CD4-positive, alpha-beta T cell treated with Interleukin-4 for 1 hour (primary cell): Measurements from ENCODE around the gene CTNND2.

Experiments used
- DNase-seq, 2 donors: peaks; one replicate each; pipeline ENCODE4 v3.0.0-alpha.2; 2020 to 2022

The CTNND2 gene

GRCh38 chr5:11511878-11512277 is 392.4 kb downstream of the CTNND2 start:
- no peak for DNase-seq

- no peak for DNase-seq
Measured at GRCh38 chr5:11510889-11511288, 393.4 kb downstream of the CTNND2 start.

- DNase-seq, result no peak
Measured at GRCh38 chr5:11509793-11510192, 394.5 kb downstream of the CTNND2 start.

GRCh38 chr5:11507156-11507910 is 396.9 kb downstream of the CTNND2 start:
- no peak for DNase-seq

GRCh38 chr5:11504886-11505193 is 399.4 kb downstream of the CTNND2 start:
- DNase-seq, result no peak

GRCh38 chr5:11504065-11504885 is 400.0 kb downstream of the CTNND2 start:
- DNase-seq, result no peak

- DNase-seq, result no peak
Measured at GRCh38 chr5:11502783-11503182, 401.5 kb downstream of the CTNND2 start.

- no peak for DNase-seq
Measured at GRCh38 chr5:11497651-11498050, 406.6 kb downstream of the CTNND2 start.

- DNase-seq, result no peak
Measured at GRCh38 chr5:11496137-11496719, 408.0 kb downstream of the CTNND2 start.

- no peak for DNase-seq
Measured at GRCh38 chr5:11494340-11494739, 409.9 kb downstream of the CTNND2 start.

GRCh38 chr5:11491404-11492075 is 412.7 kb downstream of the CTNND2 start:
- DNase-seq, result no peak

- no peak for DNase-seq
Measured at GRCh38 chr5:11483630-11484029, 420.6 kb downstream of the CTNND2 start.

- no peak for DNase-seq
Measured at GRCh38 chr5:11482011-11482410, 422.2 kb downstream of the CTNND2 start.

GRCh38 chr5:11477786-11478185 is 426.5 kb downstream of the CTNND2 start:
- DNase-seq, result no peak

- DNase-seq, result no peak
Measured at GRCh38 chr5:11476866-11477265, 427.4 kb downstream of the CTNND2 start.

GRCh38 chr5:11468334-11469039 is 435.8 kb downstream of the CTNND2 start:
- DNase-seq, result no peak

- no peak for DNase-seq
Measured at GRCh38 chr5:11467588-11467987, 436.7 kb downstream of the CTNND2 start.

- no peak for DNase-seq
Measured at GRCh38 chr5:11459716-11460115, 444.5 kb downstream of the CTNND2 start.

- no peak for DNase-seq
Measured at GRCh38 chr5:11455505-11455904, 448.7 kb downstream of the CTNND2 start.

GRCh38 chr5:11452852-11453251 is 451.4 kb downstream of the CTNND2 start:
- DNase-seq, result no peak

GRCh38 chr5:11449966-11450365 is 454.3 kb downstream of the CTNND2 start:
- no peak for DNase-seq

GRCh38 chr5:11449217-11449616 is 455.0 kb downstream of the CTNND2 start:
- no peak for DNase-seq

- DNase-seq, result no peak
Measured at GRCh38 chr5:11443831-11444230, 460.4 kb downstream of the CTNND2 start.
